ENCODE measurements around the gene TPST1.
A peak's percentile ranks its signal among the peaks of the same experiment; 100 is the strongest.
"Not testable (repeated sequence)": the region's sequence is repeated elsewhere in the genome, so short reads cannot be mapped to it uniquely, and the experiment has no call there.

Gene TPST1

DNA sequence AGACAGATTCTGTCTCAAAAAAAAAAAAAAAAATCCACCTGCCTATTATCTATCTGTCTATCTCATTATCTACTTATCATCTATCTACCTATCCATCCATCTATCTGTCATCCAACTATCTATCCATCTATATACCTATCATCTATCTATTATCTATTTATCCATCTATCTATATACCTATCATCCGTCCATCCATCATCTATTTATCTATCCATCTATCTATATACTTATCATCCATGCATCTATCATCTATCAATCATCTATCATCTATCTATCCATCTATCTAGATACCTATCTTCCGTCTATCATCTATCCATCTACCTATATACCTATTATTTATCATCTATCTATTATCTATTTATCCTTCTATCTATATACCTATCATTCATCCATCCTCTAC is 16.5 kb upstream of the TPST1 start:
- no peak for DNase-seq (ENCODE audit: low spot score)

DNA sequence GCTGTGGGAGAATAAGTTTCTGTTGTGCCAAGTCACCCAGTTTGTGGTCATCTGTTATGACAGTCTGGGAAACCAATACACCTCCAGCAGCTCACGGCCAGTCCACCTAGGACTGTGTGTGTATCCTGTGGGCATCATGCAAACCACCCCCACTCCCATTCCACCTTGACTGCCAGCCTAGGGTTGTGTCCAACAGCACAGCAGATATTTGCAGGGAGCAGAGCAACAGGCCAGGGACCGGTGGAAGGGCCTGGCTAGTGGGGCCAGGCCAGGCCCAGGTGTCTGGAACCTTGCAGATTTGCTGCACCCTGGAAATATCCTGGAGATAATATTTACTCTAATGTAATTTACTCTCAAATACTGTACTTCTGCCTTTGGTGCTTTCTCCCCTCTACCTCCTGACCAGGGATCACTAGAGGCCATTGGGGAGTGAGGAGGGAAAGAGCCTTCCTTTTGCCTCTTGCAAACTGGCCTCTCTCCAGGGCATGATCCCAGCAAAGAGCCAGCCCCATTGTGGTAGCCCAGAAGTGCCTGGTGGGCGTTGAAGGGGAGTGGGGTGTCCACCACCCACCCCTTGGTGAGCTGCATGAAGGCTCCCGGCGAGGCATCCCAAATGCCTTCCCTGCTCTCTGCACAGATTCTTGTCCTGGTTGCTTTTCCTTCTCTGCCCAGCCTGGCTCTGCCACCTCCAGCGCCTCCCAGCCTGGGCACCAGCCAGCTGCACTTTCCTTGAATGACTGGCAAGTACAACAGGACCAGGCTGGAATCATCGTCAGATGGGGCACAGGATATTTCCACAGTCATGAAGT is 15.2 kb upstream of the TPST1 start:
- DNase-seq (ENCODE audit: low spot score) = no peak

DNA sequence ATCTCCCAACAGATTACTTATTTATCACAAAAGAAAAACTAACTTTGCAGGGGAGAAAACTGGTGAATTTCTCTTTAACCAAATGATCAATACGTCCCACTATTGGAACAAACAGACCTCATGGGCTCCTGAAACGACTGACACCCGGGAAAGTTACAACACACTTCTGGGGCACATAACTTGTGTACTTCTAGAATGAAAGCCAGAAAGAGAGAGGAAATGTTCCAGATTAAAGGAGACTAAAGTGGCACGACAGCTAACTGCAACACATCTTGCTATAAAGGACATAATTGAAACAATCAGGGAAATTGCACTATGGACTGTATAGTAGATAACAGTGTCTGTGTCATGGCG is 14.7 kb upstream of the TPST1 start:
- DNase-seq (ENCODE audit: low spot score) = no peak

DNA sequence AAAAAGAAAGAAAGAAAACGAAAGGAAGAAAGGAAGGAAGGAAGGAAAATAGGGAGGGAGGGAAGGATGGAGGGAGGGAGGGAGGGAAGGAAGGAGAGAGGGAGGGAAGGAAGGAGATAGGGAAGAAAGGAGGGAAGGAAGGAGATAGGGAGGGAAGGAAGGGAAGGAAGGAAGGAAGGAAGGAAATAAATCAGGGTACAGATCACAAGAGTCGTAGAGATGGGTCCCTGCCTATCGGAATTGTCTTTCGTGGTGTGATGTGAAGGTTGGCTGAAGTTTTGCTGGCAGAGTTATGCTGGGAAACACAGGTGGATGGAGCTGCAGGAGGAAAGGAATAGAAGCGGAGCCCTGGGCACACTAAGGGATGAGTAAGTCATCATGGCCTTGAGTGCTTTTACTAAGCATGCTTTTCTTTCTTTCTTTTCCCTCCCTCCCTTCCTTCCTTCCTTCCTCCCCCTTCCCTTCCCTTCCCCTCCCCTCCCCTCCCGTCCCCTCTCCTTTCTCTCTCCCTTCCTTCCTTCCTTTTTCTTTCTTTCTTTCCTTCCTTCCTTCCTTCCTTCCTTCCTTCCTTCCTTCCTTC is 11.9 kb upstream of the TPST1 start:
- no peak for DNase-seq (ENCODE audit: low spot score)

DNA sequence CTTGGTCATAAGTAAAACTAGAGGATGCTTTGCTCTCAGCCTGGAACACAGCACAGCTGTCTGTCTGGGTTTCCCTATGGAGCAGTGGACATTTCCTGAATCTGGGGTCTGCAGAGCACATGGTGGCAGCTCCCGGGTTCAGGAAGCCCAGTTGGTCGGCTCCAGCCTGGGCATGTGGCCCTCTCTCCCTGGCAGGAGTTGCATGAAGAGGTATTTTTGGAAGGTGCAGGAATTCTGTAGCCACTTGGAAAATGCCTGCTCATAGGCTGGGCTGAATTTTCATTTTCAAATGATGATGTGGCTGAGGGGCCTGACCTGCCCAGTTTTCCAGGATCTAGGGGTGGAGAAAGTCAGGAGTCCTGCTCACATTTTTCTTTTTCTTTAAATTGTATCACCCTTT is 6.7 kb upstream of the TPST1 start:
- no peak for DNase-seq (ENCODE audit: low spot score)

DNA sequence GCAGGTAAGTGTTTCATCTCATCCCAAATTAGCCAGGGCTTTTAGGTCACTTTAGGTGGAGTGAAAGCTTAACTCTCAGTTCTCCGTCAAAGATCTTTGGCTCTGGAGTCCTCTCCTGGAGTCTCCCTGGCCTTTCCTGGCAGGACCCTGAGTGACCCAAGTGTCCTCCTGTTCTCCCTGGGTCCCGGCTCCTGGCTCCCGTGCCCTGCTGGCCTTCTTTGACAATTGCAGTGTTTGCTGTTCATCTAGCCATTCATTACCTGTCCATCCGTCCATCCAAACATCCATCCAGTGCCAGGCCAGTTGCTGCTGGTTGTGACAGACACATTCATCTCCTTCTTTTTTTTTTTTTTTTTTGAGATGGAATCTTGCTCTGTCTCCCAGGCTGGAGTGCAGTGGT is 6.2 kb upstream of the TPST1 start:
- no peak for DNase-seq (ENCODE audit: low spot score)

DNA sequence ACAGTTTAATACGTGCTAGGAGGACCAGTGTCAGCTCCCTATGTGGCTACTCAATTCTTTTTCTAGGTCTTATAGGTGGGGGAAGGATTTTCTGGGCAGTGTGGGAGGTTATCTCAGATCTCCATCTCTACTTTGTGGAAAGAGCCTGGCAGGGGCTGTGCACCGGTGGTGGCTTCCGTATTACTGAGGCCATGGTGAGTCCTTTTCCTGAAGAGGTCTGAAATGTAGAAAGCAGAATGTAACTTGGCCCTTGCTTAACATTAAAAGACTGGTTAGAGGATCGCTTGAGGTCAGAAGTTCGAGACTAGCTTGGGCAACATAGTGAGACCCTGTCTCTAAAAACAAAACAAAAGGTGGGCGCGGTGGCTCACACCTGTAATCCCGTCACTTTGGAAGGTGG is 2.7 kb upstream of the TPST1 start:
- no peak for DNase-seq (ENCODE audit: low spot score)

DNA sequence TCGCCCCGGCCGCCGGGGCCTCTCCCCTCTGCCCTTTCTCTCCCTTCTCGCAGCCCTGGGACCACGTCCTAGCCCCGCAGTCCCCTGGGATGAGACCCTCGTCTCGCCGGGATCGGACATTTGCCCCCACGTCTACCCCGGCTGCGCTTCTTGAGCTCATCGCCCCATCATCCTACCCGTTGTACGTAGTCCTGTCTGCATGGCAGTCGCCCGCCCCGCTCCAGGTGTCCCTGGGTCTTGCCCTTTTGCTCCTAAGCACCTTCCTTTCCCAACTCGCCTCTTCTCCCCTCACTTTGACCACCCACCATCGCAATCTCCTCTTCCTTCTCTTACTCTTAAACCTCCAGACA is 582 bp downstream of the TPST1 start:
- no peak for DNase-seq (ENCODE audit: low spot score)

DNA sequence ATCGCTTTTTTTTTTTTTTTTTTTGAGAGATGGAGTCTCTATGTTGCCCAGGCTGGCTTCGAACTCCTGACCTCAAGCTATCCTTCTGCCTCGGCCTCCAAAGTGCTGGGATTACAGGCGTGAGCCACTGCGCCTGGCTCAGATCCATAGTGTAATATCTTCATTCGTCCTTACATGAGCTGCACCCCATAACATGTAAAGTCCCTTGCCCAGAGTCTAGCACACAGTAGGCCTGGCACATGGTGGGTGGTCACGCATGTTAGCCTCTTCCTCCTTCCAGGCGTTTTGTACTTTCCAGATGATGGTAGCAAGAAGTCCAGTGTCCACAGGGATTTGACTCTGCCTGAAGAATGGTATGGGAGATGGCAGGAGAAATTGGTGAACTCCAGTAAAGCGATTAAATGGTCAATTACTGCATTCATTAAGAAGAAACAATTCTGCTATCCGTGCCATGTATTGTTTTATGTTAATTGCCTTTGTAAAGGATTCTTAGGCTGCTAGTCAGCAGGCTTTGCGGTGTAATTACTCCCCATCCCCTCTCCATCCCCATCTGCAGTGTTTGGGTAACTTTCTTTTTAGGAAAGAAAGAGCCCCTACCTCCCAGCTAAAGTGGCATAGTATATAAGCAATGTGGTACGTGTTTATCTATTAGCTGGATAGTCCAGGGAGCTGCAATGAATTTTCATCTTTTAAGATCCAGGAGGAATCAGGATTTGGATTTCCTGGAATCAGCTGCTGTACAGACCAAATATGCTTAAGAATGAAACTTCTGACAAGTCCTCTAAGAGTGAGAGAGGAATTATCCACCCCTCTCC is 1.2 kb downstream of the TPST1 start:
- DNase-seq (ENCODE audit: low spot score) = no peak

DNA sequence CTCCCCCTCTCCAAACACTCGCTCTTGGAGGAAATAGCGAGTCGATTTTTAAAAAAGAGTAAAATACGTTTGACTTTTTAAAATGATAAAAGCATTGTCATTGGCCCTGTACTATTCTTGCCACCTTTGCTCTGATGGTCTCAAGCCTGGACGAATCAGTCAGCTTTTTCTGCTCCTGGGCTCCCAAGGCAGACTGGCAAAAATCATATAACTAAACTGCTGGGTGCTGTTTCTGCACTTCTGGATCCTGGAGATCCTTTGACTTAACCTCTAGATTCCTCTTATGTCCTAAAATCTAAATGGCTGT is 1.8 kb downstream of the TPST1 start:
- no peak for DNase-seq (ENCODE audit: low spot score)

DNA sequence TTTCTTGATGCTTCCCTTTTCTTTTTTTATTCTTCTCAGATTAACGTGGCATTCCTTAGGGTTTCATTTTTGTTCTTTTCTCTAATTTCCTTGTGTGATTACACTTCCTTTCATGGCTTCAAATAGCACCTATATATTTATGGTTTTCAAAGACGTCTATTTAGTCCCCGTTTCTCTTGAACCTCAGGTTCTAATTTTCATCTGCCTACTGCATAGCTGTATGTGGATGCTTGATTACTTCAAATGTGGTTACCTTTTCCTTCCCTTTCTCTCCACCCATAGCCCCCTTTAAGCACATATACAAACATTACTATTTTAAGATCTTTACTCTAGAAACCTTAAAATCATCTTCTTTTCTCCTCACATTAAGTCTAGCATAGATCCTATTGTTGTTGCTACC is 2.4 kb downstream of the TPST1 start:
- DNase-seq (ENCODE audit: low spot score) = no peak

DNA sequence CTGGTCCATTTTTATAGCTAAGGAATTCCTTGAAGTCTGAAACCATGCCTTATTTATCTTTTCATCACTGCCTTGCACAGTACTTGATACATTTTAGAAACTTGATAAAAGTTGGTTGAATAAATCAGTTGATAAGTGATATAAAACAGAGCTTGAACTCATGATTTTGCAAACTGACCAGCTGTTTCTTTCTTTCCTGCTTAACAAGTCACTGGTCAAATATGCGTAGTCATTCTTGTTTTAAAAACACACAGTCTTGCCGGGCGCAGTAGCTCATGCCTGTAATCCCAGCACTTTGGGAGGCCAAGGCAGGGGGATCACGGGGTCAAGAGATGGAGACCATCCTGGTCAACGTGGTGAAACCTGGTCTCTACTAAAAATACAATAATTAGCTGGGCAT is 6.3 kb downstream of the TPST1 start:
- DNase-seq (ENCODE audit: low spot score) = peak; percentile 64

DNA sequence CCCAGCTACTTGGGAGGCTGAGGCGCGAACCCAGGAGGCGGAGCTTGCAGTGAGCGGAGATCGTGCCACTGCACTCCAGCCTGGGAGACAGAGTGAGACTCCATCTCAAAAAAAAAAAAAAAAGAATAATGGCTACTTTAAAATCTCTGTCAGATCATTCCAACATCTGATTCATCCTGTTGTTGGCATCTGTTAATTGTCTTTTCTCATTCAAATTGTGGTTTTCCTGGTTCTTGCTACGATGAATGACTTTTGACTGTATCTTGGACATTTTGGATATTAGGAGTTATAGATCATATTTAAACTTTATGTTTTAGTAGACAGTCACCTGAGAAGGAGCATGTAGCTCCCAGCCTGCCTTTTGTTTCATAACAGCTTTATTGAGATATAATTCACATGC is 8.5 kb downstream of the TPST1 start:
- no peak for DNase-seq (ENCODE audit: low spot score)

DNA sequence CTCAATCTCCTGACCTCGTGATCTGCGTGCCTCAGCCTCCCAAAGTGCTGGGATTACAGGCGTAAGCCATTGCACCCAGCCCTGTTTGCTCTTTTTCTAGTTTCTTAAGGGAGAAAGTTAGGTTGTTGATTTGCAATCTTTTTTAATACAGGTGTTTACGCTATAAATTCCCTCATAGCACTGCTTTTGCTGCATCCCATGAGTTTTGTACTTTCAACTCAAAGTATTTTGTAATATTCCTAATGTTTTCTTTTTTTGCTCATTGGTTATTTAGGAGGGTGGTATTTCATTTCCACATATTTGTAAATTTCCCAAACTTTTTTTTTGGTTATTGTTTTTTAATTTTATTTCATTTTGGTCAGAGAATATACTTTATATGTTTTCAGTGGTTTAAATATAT is 11.6 kb downstream of the TPST1 start:
- no peak for DNase-seq (ENCODE audit: low spot score)

DNA sequence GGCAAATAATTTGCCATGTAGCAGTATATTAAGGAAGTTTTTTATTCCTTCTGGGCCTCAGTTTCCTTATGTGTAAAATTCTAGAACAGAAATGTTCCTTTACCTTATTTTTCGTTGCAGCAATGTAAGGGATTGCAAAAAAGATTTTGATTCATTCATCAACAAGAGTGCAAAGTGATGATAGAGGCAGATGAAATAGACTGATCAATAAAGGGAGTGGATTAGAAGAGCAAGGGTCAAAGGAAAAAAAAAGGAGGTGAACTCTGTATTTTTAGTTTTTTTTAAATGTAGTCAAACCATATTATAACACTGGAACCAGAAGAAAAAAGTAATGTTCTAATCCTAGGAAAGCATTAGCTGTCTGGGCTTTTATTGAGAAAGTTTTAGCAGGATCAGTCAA is 14.7 kb downstream of the TPST1 start:
- no peak for DNase-seq (ENCODE audit: low spot score)

DNA sequence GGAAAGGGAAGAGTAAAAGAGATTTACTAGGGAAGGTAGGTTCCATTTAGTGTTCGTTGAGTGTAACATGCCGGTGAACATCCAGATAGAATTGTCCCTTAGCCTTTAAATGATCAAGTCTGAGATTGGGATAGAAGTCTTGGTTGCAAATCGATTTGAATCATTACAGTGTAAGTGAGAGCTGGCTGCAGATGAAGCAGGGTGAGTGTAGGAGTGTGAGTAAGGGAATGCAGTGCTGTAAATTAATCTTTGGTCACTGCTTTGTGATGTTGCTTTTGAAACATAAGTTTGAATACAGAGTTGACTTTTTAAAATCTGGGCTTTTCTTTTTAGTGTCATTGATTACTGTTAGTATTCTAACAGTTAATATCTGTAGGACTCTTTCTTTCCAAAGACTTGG is 16.3 kb downstream of the TPST1 start:
- no peak for DNase-seq (ENCODE audit: low spot score)

DNA sequence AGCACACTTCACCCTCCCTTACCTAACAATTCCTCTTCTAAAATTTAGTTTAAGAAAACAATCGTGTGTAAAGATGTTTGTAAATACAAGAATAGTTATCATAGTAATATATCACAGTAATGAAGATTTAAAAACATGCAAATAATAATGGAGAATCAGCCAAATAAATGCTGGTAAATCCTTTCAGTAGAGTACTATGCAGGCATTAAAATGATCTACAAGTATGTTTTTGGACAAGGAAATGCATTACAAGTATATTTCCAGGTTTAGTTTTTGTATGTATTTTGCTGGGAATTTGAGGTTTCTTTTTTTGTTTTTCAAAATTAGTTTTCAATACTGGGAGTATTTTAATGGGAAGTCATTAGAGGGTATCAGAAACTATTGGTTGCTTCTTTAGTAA is 22.7 kb downstream of the TPST1 start:
- DNase-seq (ENCODE audit: low spot score) = no peak

DNA sequence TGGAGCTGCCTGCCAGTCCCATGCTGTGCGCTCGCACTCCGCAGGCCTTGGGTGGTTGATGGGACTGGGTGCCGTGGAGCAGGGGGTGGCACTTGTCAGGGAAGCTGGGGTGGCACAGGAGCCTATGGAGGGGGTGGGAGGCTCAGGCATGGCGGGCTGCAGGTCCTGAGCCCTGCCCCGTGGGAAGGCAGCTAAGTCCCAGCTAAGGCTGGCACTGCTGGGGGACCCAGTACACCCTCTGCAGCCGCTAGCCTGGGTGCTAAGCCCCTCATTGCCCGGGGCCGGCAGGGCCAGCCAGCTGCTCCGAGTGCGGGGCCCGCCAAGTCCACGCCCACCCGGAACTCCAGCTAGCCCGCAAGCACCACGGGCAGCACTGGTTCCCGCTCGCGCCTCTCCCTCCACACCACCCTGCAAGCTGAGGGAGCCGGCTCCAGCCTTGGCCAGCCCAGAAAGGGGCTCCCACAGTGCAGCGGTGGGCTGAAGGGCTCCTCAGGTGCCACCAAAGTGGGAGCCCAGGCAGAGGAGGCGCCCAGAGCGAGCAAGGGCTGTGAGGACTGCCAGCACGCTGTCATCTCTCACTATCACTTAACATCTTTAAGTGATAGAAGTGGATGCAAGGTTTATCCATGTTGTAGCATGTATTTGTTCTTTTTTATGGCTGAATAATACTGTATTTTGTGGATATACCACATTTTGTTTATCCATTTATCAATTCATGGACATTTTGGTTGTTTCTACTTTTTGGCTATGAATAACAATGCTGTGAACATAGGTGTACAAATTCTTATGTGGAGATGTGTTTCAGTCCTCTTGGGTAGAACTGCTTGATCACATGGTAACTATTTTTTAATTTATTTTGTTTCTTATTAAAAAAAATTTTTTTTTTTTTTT is 26.4 kb downstream of the TPST1 start:
- not testable (repeated sequence) for DNase-seq (ENCODE audit: low spot score)

DNA sequence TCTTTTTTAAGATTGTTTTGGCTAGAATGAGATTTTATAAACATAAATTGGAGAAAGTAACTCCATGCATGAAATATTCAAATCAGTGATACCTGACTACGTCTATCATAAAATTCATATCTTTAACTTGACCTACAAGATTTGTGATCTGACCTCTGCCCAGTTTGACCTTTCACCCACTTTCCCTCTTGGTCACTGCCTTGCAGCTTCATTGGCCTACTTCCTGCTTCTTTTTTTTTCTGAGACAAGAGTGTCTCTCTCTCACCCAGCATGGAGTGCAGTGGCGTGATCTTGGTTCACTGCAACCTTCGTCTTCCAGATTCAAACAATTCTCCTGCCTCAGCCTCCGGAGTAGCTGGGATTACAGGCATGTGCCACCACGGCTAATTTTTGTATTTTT is 28.5 kb downstream of the TPST1 start:
- DNase-seq (ENCODE audit: low spot score) = no peak

DNA sequence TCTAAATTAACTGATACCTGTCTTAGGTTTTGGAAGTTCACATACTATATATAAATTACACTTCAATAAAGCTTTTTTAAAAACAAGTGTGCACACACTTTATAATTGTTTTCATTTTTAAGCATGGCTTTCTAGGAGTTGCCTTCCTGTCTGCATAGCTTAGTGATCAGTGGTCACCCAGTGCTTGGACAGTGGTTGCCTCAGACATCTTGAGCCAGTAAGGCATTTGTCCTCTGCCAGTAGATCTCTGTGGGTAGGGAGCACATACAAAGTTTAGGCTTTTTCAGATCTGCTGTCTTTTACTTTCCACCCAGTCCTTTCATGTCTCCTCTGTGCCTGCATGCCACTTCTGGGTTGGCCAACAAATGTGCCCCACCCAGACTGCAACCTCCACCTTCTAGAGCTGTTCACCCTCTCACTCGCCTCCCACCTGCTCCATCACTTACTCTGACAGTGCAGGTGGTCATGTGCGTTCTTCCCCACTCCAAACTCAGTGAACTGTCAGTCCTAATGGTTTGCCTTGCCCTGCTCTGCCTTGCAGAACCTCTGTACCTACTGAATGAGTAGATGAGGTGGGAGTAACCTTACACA is 31.7 kb downstream of the TPST1 start:
- no peak for DNase-seq (ENCODE audit: low spot score)

DNA sequence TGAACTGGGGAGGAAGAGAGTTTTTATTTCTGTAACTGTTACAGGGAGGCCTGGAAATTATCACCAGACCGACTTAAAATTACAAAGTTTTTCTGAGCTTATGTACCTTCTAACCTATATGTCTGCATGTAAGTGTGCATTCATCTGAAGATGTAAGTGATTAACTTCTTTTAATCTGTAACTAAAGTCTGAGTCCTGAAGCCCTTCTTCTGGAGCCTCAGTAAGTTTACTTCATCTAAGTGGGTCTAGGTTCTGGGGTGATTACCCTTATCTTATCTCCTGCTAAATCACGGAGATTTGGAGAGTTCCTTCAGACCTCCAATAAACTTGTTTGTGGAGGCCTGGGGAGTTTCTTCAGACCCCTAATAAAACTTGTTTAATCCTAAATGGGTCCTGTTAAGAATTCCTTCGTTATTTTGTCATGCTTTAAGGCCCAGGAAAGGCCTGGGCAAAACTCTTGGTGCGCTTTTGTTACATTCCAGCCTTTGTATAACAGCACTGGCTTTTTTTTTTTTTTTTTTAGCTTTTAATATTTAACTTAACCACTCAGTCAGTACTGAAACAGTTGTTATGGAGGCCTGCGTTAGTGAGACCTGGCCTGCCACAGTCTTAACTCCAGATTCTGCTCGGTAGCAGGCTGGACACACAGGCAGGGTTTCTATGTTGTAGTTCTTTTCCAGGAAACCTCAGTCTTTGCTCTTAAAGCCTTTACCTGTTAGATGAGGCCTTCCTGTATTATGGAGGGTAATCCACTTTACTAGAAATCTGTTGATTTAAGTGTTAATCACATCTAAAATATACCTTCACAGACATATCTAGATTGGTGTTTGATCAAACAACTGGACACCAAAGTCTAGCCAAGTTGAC is 33.0 kb downstream of the TPST1 start:
- DNase-seq (ENCODE audit: low spot score) = no peak

All from hepatic stellate cell (primary cell).